H9 (cell line): ENCODE results near the gene RAI14. TPM values are rescaled to one million over a fixed set of nuclear protein-coding genes. Genes with fewer than 3 reads are reported as not detected.
A peak's percentile ranks its signal among the peaks of the same experiment; 100 is the strongest.

ENCODE experiments used
- DNase-seq: peaks from one replicate; pipeline ENCODE4 v3.0.0-alpha.2; 2017
- H2AFZ ChIP-seq: one replicate; pipeline ENCODE4 v1.6.1; 2013; ENCODE audit warnings: mild to moderate bottlenecking, low read length, control low read depth, moderate library complexity
- H2AK5ac ChIP-seq: 2 replicates; pipeline ENCODE4 v1.6.1; 2013; ENCODE audit warnings: low read length, control low read depth, mixed read lengths; ENCODE audit not compliant: insufficient read length
- H2BK120ac ChIP-seq: one replicate; pipeline ENCODE4 v1.6.1; 2013; ENCODE audit warnings: low read depth, mild to moderate bottlenecking, low read length, control low read depth, inconsistent platforms; ENCODE audit not compliant: poor library complexity, severe bottlenecking
- H2BK12ac ChIP-seq: 2 replicates; pipeline ENCODE4 v1.6.1; 2013; ENCODE audit warnings: low read length, control low read depth, mixed read lengths, low read depth; ENCODE audit not compliant: insufficient read length
- H2BK15ac ChIP-seq: 2 replicates; pipeline ENCODE4 v1.6.1; 2013; ENCODE audit warnings: low read depth, low read length, control low read depth
- H2BK20ac ChIP-seq: one replicate; pipeline ENCODE4 v1.6.1; 2013; ENCODE audit warnings: low read depth, mild to moderate bottlenecking, low read length, control low read depth, inconsistent platforms; ENCODE audit not compliant: poor library complexity, severe bottlenecking
- H2BK5ac ChIP-seq: 2 replicates; pipeline ENCODE4 v1.6.1; 2013; ENCODE audit warnings: low read length, control low read depth, mixed read lengths; ENCODE audit not compliant: insufficient read length
- H3K14ac ChIP-seq: 2 replicates; pipeline ENCODE4 v1.6.1; 2013; ENCODE audit warnings: low read length, control low read depth; ENCODE audit not compliant: insufficient read depth
- H3K18ac ChIP-seq: 2 replicates; pipeline ENCODE4 v1.6.1; 2013; ENCODE audit warnings: low read depth, mild to moderate bottlenecking, mixed read lengths, low read length, control low read depth; ENCODE audit not compliant: insufficient read length
- H3K23ac ChIP-seq: 2 replicates; pipeline ENCODE4 v1.6.1; 2013; ENCODE audit warnings: low read length, control low read depth, mixed read lengths, low read depth; ENCODE audit not compliant: insufficient read length
- H3K23me2 ChIP-seq: 2 replicates; pipeline ENCODE4 v1.6.1; 2013; ENCODE audit warnings: low read depth, mild to moderate bottlenecking, mixed read lengths, low read length, control low read depth; ENCODE audit not compliant: insufficient read length, poor library complexity, severe bottlenecking
- H3K27ac ChIP-seq: 2 replicates; pipeline ENCODE4 v1.5.1; 2013; ENCODE audit warnings: low read length, control low read depth, mixed read lengths, low read depth; ENCODE audit not compliant: insufficient read length
- H3K27me3 ChIP-seq: 2 replicates; pipeline ENCODE4 v1.6.1; 2013; ENCODE audit warnings: low read length, control low read depth, inconsistent platforms; ENCODE audit not compliant: insufficient read depth
- H3K4ac ChIP-seq: 2 replicates; pipeline ENCODE4 v1.6.1; 2013; ENCODE audit warnings: low read depth, mild to moderate bottlenecking, control low read depth, inconsistent platforms, low read length, moderate library complexity
- H3K4me1 ChIP-seq: 2 replicates; pipeline ENCODE4 v1.6.1; 2013; ENCODE audit warnings: low read length, control low read depth, inconsistent platforms; ENCODE audit not compliant: insufficient read depth
- H3K4me2 ChIP-seq: 2 replicates; pipeline ENCODE4 v1.6.1; 2013; ENCODE audit warnings: low read length, control low read depth, mixed read lengths; ENCODE audit not compliant: insufficient read length, insufficient read depth
- H3K56ac ChIP-seq: 2 replicates; pipeline ENCODE4 v1.6.1; 2013; ENCODE audit warnings: low read depth, mild to moderate bottlenecking, mixed read lengths, low read length, control low read depth; ENCODE audit not compliant: insufficient read length
- H3K79me1 ChIP-seq: 2 replicates; pipeline ENCODE4 v1.6.1; 2013; ENCODE audit warnings: low read depth, mild to moderate bottlenecking, moderate library complexity, low read length, control low read depth, inconsistent platforms; ENCODE audit not compliant: insufficient read depth, poor library complexity, severe bottlenecking
- H3K79me2 ChIP-seq: 2 replicates; pipeline ENCODE4 v1.6.1; 2013; ENCODE audit warnings: low read length, control low read depth, inconsistent platforms; ENCODE audit not compliant: insufficient read depth
- H3K9ac ChIP-seq: 2 replicates; pipeline ENCODE4 v1.6.1; 2013; ENCODE audit warnings: low read length, control low read depth, mixed read lengths; ENCODE audit not compliant: insufficient read length; ENCODE audit errors: extremely low read depth
- H3K9me3 ChIP-seq: one replicate; pipeline ENCODE4 v1.6.1; 2013; ENCODE audit warnings: low read depth, low read length, inconsistent platforms; ENCODE audit not compliant: control insufficient read depth
- H3T11ph ChIP-seq: one replicate; pipeline ENCODE4 v1.6.1; 2013; ENCODE audit warnings: mild to moderate bottlenecking, low read length, control low read depth, inconsistent platforms
- H4K20me1 ChIP-seq: one replicate; pipeline ENCODE4 v1.6.1; 2013; ENCODE audit not compliant: control insufficient read depth, insufficient read length, insufficient read depth
- H4K5ac ChIP-seq: 2 replicates; pipeline ENCODE4 v1.6.1; 2013; ENCODE audit warnings: low read depth, mild to moderate bottlenecking, mixed read lengths, low read length, control low read depth; ENCODE audit not compliant: insufficient read length
- H4K8ac ChIP-seq: replicated peaks from 2 replicates; pipeline ENCODE4 v1.6.1; 2013; ENCODE audit warnings: low read length, control low read depth, mixed read lengths, low read depth; ENCODE audit not compliant: insufficient read length
- H4K91ac ChIP-seq: 2 replicates; pipeline ENCODE4 v1.6.1; 2013; ENCODE audit warnings: low read depth, mild to moderate bottlenecking, moderate library complexity, mixed read lengths, low read length, control low read depth; ENCODE audit not compliant: insufficient read length
- H3K27ac Mint-ChIP-seq, 3 experiments: 2 replicates in 2 of 3; 3 replicates in 1 of 3; pipeline ENCODE4 v1.8.0; 2020 to 2021; ENCODE audit warnings: mixed read lengths in 3 of 3, mild to moderate bottlenecking in 1 of 3, moderate library complexity in 1 of 3
- H3K27me3 Mint-ChIP-seq: 2 replicates; pipeline ENCODE4 v1.8.0; 2021; ENCODE audit warnings: low read depth, mild to moderate bottlenecking, moderate library complexity, mixed read lengths
- H3K36me3 Mint-ChIP-seq, 3 experiments: 2 replicates in 2 of 3; 3 replicates in 1 of 3; pipeline ENCODE4 v1.8.0; 2020 to 2021; ENCODE audit warnings: low read depth in 3 of 3, mixed read lengths in 3 of 3; ENCODE audit not compliant: insufficient read depth in 1 of 3
- H3K4me1 Mint-ChIP-seq, 2 experiments: 2 replicates each; pipeline ENCODE4 v1.8.0; 2020; ENCODE audit warnings: mixed read lengths in 2 of 2
- H3K4me3 Mint-ChIP-seq, 2 experiments: 2 replicates in 1 of 2; 3 replicates in 1 of 2; pipeline ENCODE4 v1.8.0; 2020 to 2021; ENCODE audit warnings: mild to moderate bottlenecking in 2 of 2, mixed read lengths in 2 of 2, moderate library complexity in 1 of 2
- H3K9me3 Mint-ChIP-seq, 2 experiments: 2 replicates in 1 of 2; 3 replicates in 1 of 2; pipeline ENCODE4 v1.8.0; 2020; ENCODE audit warnings: mild to moderate bottlenecking in 2 of 2, mixed read lengths in 2 of 2, moderate library complexity in 1 of 2
- whole genome bisulfite sequencing: extraction: QIAGEN DNeasy Blood & Tissue Kit; methylation state at CpG from one replicate; pipeline ENCODE4 v1.1.7; 2013; ENCODE audit warnings: missing lambda C conversion rate, low lambda C conversion rate, mixed read lengths; ENCODE audit not compliant: insufficient read length; ENCODE audit errors: extremely low coverage; 5-methylcytosine and 5-hydroxymethylcytosine counted together
- total RNA-seq: library from RNA; stranded (reverse); gene quantifications from 2 replicates; pipeline ENCODE4 v1.2.1, GENCODE V29; 2021
- TF ChIP-seq, protein P1 (sequence below): fragments of 200-600 bp; sonication (generic); conservative IDR thresholded peaks from 3 replicates; pipeline ENCODE4 v1.8.0; 2021; ENCODE audit warnings: antibody characterized with exemption, mild to moderate bottlenecking

Gene RAI14
- total RNA-seq, 1 experiment from 2014 or later, result 127 TPM

DNA sequence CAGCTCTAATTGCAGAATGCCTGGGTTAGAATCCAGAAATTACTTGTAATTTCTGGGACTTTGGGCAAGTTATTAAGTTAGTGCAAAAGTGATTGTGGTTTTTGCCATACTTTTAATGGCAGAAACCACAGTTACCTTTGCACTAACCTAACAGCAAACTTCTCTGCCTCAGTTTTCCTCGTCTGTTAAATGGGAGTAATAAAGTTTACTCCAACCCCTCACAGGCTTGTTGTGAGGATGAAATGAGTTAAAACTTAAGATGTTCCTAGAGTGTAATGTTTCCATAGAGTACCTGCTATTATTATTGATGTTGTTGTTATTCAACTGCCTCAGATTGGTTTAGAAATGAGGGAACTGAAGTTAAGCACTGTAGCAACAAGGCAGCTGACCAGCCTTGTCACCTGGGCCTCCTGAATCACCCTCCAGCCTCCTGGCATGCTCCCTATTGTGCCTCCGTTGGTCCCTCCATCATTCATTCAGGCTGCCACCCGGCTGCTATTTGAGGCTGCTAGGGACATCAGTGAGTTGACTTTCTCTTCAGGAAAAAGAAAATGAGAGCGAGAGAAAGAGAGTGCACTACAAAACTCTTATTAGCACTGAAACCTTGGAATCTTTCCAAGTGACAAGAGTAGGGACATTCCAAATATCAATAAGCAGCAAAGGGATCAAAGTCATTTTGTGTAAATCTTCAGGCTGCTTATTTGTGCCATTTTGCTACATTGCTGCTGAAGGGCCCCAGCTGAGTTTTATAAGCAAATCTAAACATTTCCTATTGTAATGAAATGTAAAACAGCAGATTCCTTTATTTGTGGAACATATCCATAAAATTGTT lies 116.4 kb downstream of the RAI14 start:
- no peaks in the 10 kb centered on the region for H3K27me3 Mint-ChIP-seq
- Histone ChIP-seq H3K4me2 (no peak overlapping the region), H3K4me1 (no peaks in the 10 kb centered on the region), H2BK12ac (no peak overlapping the region), H2AFZ (no peak overlapping the region), H2AK5ac (no peak overlapping the region), H3K18ac (no peak overlapping the region), H3K79me1 (no peaks in the 10 kb centered on the region), H4K8ac (no peak overlapping the region), H3K9me3 (no peaks in the 10 kb centered on the region), H2BK5ac (no peak overlapping the region), H3K27ac (no peak overlapping the region), H3K56ac (no peak overlapping the region), H3T11ph (no peak overlapping the region), H2BK20ac (no peak overlapping the region), H3K23ac (no peak overlapping the region), H3K23me2 (no peaks in the 10 kb centered on the region), H4K91ac (no peak overlapping the region), H2BK120ac (no peak overlapping the region), H3K79me2 (no peaks in the 10 kb centered on the region), H3K14ac (no peak overlapping the region), H4K20me1 (no peaks in the 10 kb centered on the region), H3K27me3 (no peaks in the 10 kb centered on the region), H2BK15ac (no peak overlapping the region), H4K5ac (no peak overlapping the region), H3K9ac (no peak overlapping the region), H3K4ac (no peak overlapping the region)
- peaks cover 22 to 38% (median 37%) of the 10 kb centered on the region in 3 experiments for H3K36me3 Mint-ChIP-seq
- H3K27ac Mint-ChIP-seq, result peak overlapping the region in 1 of 3 experiments; percentile 73; a peak in 1 of 7 replicates
- no peak for DNase-seq
- TF ChIP-seq, protein P1, sequence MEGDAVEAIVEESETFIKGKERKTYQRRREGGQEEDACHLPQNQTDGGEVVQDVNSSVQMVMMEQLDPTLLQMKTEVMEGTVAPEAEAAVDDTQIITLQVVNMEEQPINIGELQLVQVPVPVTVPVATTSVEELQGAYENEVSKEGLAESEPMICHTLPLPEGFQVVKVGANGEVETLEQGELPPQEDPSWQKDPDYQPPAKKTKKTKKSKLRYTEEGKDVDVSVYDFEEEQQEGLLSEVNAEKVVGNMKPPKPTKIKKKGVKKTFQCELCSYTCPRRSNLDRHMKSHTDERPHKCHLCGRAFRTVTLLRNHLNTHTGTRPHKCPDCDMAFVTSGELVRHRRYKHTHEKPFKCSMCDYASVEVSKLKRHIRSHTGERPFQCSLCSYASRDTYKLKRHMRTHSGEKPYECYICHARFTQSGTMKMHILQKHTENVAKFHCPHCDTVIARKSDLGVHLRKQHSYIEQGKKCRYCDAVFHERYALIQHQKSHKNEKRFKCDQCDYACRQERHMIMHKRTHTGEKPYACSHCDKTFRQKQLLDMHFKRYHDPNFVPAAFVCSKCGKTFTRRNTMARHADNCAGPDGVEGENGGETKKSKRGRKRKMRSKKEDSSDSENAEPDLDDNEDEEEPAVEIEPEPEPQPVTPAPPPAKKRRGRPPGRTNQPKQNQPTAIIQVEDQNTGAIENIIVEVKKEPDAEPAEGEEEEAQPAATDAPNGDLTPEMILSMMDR, result no peak
- no peak overlapping the region for H3K4me3 Mint-ChIP-seq
- H3K4me1 Mint-ChIP-seq, result no peaks in the 10 kb centered on the region
- WGBS, result no CpG with 5 or more reads among the region's 4 CpGs
- peaks cover 14 to 26% of the 10 kb centered on the region in 2 experiments; a peak in 4 of 5 replicates for H3K9me3 Mint-ChIP-seq
